ENCODE measurements around the gene FGFBP1.

GRCh38 chr4:15928883-15929282 is 9.7 kb downstream of the FGFBP1 start:
- TF ChIP-seq CTCF (conservative IDR thresholded peaks at IDR 0.05) (no peak), EZH2 (IDR thresholded peaks at IDR 0.05; ENCODE audit: low read depth) (no peak)
